ENCODE measurements around the gene DBX1. TPM values are rescaled to one million over a fixed set of nuclear protein-coding genes. Genes with fewer than 3 reads are reported as not detected.

The DBX1 gene
- total and polyA plus RNA-seq, 2 of the 13 experiments (the other 11 are each of a cell fraction or from before 2014, with no cell fraction given): not detected

DNA sequence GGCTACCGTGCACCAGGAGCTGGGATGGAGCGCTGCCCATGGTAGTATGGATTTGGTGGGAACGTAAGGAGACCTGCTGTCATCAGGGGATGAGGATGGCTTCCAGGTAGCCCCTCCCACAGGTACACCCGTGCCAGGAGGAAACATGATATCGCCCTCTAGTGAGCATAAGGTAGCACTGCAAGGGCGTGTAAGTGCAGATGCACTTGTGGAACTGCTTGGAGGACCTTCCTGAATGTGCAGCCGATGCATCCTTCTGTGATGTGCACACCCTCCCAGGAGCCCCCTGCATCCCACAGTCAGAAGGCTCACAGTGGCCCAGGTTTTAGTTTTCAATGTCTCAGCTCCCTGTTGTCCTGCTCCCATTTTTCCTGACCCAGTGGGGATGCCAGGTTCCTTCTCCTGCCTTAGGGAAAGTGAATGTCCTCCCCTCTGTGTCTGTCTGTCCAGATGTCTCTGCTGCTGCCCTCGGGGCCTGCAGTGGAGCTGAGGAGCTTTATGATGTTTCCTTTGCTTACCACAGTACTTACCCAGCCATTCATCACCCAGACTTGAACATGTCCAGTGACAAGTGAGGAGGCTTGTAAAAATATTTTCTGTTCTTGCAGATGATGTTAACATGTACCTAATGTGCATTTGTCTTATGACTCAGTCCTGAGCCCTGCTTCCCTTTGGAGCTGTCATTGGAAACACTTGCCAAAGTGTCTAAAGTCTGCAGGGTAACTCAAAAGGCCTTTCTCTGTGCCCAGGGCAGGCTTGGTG is 49.2 kb downstream of the DBX1 start (continued):
- TF ChIP-seq, protein P1, sequence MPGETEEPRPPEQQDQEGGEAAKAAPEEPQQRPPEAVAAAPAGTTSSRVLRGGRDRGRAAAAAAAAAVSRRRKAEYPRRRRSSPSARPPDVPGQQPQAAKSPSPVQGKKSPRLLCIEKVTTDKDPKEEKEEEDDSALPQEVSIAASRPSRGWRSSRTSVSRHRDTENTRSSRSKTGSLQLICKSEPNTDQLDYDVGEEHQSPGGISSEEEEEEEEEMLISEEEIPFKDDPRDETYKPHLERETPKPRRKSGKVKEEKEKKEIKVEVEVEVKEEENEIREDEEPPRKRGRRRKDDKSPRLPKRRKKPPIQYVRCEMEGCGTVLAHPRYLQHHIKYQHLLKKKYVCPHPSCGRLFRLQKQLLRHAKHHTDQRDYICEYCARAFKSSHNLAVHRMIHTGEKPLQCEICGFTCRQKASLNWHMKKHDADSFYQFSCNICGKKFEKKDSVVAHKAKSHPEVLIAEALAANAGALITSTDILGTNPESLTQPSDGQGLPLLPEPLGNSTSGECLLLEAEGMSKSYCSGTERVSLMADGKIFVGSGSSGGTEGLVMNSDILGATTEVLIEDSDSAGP (CRISPR knock-in tag; IDR thresholded peaks at IDR 0.05; ENCODE audit: borderline replicate concordance): peak; percentile 33; the same call in 1 of the 2 replicates
- TF ChIP-seq KAT8 (CRISPR knock-in tag; IDR thresholded peaks at IDR 0.05): no peak
- TF ChIP-seq, protein P2, sequence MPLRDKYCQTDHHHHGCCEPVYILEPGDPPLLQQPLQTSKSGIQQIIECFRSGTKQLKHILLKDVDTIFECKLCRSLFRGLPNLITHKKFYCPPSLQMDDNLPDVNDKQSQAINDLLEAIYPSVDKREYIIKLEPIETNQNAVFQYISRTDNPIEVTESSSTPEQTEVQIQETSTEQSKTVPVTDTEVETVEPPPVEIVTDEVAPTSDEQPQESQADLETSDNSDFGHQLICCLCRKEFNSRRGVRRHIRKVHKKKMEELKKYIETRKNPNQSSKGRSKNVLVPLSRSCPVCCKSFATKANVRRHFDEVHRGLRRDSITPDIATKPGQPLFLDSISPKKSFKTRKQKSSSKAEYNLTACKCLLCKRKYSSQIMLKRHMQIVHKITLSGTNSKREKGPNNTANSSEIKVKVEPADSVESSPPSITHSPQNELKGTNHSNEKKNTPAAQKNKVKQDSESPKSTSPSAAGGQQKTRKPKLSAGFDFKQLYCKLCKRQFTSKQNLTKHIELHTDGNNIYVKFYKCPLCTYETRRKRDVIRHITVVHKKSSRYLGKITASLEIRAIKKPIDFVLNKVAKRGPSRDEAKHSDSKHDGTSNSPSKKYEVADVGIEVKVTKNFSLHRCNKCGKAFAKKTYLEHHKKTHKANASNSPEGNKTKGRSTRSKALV (CRISPR knock-in tag; IDR thresholded peaks at IDR 0.05): no peak
- TF ChIP-seq, protein P3, sequence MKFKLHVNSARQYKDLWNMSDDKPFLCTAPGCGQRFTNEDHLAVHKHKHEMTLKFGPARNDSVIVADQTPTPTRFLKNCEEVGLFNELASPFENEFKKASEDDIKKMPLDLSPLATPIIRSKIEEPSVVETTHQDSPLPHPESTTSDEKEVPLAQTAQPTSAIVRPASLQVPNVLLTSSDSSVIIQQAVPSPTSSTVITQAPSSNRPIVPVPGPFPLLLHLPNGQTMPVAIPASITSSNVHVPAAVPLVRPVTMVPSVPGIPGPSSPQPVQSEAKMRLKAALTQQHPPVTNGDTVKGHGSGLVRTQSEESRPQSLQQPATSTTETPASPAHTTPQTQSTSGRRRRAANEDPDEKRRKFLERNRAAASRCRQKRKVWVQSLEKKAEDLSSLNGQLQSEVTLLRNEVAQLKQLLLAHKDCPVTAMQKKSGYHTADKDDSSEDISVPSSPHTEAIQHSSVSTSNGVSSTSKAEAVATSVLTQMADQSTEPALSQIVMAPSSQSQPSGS (CRISPR knock-in tag; IDR thresholded peaks at IDR 0.05): 0 out of 2 replicates have a peak, but pooled peaks have one; percentile 23
- 0 out of 2 replicates have a peak, but pooled peaks have one; percentile 12 for TF ChIP-seq RXRB (CRISPR knock-in tag; IDR thresholded peaks at IDR 0.05; ENCODE audit: borderline replicate concordance)
- TF ChIP-seq SP1 (IDR thresholded peaks at IDR 0.05): no peak
- TF ChIP-seq SP1 (CRISPR knock-in tag; IDR thresholded peaks at IDR 0.05): peak; percentile 59; the same call in 1 of the 2 replicates
- no peak for TF ChIP-seq MAZ (IDR thresholded peaks at IDR 0.05; ENCODE audit: borderline replicate concordance, low read depth, low read length)
- peak; percentile 50; the same call in 1 of the 2 replicates for TF ChIP-seq MAZ (CRISPR knock-in tag; IDR thresholded peaks at IDR 0.05; ENCODE audit: low read depth)
- TF ChIP-seq, protein P4, sequence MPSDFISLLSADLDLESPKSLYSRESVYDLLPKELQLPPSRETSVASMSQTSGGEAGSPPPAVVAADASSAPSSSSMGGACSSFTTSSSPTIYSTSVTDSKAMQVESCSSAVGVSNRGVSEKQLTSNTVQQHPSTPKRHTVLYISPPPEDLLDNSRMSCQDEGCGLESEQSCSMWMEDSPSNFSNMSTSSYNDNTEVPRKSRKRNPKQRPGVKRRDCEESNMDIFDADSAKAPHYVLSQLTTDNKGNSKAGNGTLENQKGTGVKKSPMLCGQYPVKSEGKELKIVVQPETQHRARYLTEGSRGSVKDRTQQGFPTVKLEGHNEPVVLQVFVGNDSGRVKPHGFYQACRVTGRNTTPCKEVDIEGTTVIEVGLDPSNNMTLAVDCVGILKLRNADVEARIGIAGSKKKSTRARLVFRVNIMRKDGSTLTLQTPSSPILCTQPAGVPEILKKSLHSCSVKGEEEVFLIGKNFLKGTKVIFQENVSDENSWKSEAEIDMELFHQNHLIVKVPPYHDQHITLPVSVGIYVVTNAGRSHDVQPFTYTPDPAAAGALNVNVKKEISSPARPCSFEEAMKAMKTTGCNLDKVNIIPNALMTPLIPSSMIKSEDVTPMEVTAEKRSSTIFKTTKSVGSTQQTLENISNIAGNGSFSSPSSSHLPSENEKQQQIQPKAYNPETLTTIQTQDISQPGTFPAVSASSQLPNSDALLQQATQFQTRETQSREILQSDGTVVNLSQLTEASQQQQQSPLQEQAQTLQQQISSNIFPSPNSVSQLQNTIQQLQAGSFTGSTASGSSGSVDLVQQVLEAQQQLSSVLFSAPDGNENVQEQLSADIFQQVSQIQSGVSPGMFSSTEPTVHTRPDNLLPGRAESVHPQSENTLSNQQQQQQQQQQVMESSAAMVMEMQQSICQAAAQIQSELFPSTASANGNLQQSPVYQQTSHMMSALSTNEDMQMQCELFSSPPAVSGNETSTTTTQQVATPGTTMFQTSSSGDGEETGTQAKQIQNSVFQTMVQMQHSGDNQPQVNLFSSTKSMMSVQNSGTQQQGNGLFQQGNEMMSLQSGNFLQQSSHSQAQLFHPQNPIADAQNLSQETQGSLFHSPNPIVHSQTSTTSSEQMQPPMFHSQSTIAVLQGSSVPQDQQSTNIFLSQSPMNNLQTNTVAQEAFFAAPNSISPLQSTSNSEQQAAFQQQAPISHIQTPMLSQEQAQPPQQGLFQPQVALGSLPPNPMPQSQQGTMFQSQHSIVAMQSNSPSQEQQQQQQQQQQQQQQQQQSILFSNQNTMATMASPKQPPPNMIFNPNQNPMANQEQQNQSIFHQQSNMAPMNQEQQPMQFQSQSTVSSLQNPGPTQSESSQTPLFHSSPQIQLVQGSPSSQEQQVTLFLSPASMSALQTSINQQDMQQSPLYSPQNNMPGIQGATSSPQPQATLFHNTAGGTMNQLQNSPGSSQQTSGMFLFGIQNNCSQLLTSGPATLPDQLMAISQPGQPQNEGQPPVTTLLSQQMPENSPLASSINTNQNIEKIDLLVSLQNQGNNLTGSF (CRISPR knock-in tag; IDR thresholded peaks at IDR 0.05): no peak
- no peak for TF ChIP-seq ZNF562 (CRISPR knock-in tag; IDR thresholded peaks at IDR 0.05; ENCODE audit: borderline replicate concordance)
- TF ChIP-seq SP2 (CRISPR knock-in tag; IDR thresholded peaks at IDR 0.05): no peak
- peak; percentile 60; the same call in 1 of the 2 replicates for TF ChIP-seq BHLHE40 (IDR thresholded peaks at IDR 0.05; ENCODE audit: low read length)
- TF ChIP-seq SALL1 (CRISPR knock-in tag; IDR thresholded peaks at IDR 0.05): 0 out of 2 replicates have a peak, but pooled peaks have one; percentile 23
- peak; percentile 68 for TF ChIP-seq TEAD3 (CRISPR knock-in tag; optimal IDR thresholded peaks at IDR 0.05; ENCODE audit: borderline replicate concordance)
- peak; percentile 61 for TF ChIP-seq ZEB1 (IDR thresholded peaks at IDR 0.05; ENCODE audit: insufficient replicate concordance, low read depth)
- TF ChIP-seq MTA3 (CRISPR knock-in tag; IDR thresholded peaks at IDR 0.05): no peak
- TF ChIP-seq SMAD1 (CRISPR knock-in tag; IDR thresholded peaks at IDR 0.05; ENCODE audit: borderline replicate concordance, low read depth): no peak
- TF ChIP-seq KLF13 (CRISPR knock-in tag; IDR thresholded peaks at IDR 0.05): no peak

Data from HepG2 (cell line).